GM06990 (cell line): ENCODE measurements around the gene MT1G.
"Not testable (repeated sequence)": the region's sequence is repeated elsewhere in the genome, so short reads cannot be mapped to it uniquely, and the experiment has no call there.

ENCODE experiments used
- DNase-seq: peaks from one replicate; pipeline ENCODE4 v3.0.0-alpha.2; 2011; ENCODE audit not compliant: insufficient read length; ENCODE audit errors: extremely low read depth
- H3K27me3 ChIP-seq: replicated peaks from 2 replicates; pipeline ENCODE4 v1.6.0; 2011; ENCODE audit warnings: low read length; ENCODE audit not compliant: control insufficient read depth, insufficient read depth
- H3K36me3 ChIP-seq: 2 replicates; pipeline ENCODE4 v1.5.1; 2011; ENCODE audit warnings: low read length; ENCODE audit not compliant: control insufficient read depth, insufficient read depth
- H3K4me3 ChIP-seq: replicated peaks from 2 replicates; pipeline ENCODE4 v1.5.1; 2011; ENCODE audit warnings: low read depth, mild to moderate bottlenecking, control low read depth, low read length
- TF ChIP-seq, protein P1 (sequence below): IDR thresholded peaks from 2 replicates; pipeline ENCODE4 v1.5.1; 2011; ENCODE audit warnings: low read length, control low read depth, mild to moderate bottlenecking, inconsistent platforms; ENCODE audit not compliant: insufficient read depth, poor library complexity, severe bottlenecking

Gene MT1G

DNA sequence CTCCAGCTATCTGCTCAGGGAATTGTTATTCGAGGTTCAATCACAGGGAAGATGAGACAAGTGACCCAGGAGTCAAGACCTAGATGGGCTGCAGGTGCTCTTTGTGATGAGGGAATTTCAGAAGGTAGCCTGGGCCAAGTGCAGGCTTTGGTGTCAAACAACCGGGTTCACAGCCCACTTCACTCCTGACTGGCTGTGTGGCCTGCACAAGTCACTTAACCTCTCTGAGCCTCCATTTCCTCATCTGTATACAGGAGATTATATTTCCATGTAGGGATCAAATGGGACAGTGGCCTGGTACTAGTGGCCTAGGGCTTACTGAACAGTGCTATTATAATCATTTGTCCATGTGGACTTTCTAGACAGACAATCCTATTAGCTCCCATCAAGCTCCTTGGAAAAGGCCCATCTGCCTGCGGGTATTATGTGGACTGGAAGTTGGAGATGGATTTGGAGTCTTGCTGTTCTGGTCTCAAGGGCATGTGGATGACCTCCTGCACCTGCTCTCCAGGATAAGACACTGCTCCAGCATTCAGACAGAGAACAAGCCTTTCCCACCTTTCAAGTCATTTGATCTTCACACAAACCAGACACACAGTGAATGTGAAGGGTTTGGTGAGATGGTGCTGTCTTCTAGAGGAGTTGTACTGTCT lies 11.3 kb upstream of the MT1G start:
- TF ChIP-seq, protein P1, sequence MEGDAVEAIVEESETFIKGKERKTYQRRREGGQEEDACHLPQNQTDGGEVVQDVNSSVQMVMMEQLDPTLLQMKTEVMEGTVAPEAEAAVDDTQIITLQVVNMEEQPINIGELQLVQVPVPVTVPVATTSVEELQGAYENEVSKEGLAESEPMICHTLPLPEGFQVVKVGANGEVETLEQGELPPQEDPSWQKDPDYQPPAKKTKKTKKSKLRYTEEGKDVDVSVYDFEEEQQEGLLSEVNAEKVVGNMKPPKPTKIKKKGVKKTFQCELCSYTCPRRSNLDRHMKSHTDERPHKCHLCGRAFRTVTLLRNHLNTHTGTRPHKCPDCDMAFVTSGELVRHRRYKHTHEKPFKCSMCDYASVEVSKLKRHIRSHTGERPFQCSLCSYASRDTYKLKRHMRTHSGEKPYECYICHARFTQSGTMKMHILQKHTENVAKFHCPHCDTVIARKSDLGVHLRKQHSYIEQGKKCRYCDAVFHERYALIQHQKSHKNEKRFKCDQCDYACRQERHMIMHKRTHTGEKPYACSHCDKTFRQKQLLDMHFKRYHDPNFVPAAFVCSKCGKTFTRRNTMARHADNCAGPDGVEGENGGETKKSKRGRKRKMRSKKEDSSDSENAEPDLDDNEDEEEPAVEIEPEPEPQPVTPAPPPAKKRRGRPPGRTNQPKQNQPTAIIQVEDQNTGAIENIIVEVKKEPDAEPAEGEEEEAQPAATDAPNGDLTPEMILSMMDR = no peak
- Histone ChIP-seq H3K4me3 (no peak overlapping the region), H3K27me3 (no peaks in the 10 kb centered on the region), H3K36me3 (no peaks in the 10 kb centered on the region)
- no peak for DNase-seq

DNA sequence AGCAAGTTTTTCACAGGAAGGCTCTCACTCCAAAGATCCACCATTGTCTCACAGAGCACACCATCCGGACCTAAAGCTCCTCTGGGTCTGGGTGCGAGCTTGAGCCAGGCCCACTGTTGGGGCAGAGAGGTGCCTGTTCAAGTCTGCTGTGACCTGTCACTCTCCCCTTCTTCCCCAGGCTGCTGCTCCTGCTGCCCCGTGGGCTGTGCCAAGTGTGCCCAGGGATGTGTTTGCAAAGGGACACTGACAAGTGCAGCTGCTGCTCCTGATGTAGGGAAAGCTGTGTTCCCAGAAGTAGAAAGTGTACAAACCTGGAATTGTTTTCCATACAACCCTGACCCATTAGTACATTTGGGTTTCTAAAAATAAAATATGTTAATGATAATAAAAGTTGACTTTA lies 9.6 kb upstream of the MT1G start:
- Histone ChIP-seq H3K27me3 (no peaks in the 10 kb centered on the region; the same call in 1 of the 2 replicates), H3K36me3 (no peaks in the 10 kb centered on the region), H3K4me3 (no peak overlapping the region)
- TF ChIP-seq, protein P1 = no peak
- DNase-seq = no peak

DNA sequence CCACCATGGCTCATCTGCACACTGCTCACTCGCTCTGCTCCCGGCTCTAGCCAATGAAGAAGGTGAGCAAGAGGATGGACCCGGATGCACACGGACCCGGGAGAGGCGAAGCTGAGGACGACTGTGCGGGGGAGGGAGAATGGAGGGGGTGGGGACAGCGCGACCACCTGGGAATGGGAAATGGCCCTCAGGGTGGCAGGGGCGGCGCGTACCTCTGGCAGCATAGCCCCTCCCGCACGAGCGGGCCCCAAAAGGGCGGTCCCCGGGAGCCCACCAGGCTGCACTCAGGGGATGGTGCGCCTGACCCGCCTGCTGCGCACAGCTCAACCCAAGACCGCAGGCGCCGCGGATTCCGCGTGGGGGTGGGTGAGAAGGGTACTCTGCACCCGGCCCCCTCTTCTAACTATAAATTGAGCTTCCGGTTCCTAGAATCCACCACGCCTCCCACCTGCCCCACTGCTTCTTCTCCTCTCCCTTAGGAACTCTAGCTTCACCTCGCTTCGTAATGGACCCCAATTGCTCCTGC lies 7.9 kb upstream of the MT1G start:
- TF ChIP-seq, protein P1 = no peak
- Histone ChIP-seq H3K4me3 (peak overlapping the region; percentile 19; the same call in 1 of the 2 replicates), H3K36me3 (no peaks in the 10 kb centered on the region), H3K27me3 (no peaks in the 10 kb centered on the region; the same call in none of the 2 replicates)
- DNase-seq = no peak

GRCh38 chr16:56674570-56674969 lies 6.7 kb upstream of the MT1G start:
- not testable (repeated sequence) for H3K36me3 ChIP-seq, DNase-seq, H3K4me3 ChIP-seq, H3K27me3 ChIP-seq

GRCh38 chr16:56673921-56674320 lies 6.1 kb upstream of the MT1G start:
- TF ChIP-seq, protein P1 = peak; percentile 62
- peaks cover 4% of the 10 kb centered on the region for H3K27me3 ChIP-seq
- H3K4me3 ChIP-seq = no peak overlapping the region
- DNase-seq = no peak
- H3K36me3 ChIP-seq = no peaks in the 10 kb centered on the region

DNA sequence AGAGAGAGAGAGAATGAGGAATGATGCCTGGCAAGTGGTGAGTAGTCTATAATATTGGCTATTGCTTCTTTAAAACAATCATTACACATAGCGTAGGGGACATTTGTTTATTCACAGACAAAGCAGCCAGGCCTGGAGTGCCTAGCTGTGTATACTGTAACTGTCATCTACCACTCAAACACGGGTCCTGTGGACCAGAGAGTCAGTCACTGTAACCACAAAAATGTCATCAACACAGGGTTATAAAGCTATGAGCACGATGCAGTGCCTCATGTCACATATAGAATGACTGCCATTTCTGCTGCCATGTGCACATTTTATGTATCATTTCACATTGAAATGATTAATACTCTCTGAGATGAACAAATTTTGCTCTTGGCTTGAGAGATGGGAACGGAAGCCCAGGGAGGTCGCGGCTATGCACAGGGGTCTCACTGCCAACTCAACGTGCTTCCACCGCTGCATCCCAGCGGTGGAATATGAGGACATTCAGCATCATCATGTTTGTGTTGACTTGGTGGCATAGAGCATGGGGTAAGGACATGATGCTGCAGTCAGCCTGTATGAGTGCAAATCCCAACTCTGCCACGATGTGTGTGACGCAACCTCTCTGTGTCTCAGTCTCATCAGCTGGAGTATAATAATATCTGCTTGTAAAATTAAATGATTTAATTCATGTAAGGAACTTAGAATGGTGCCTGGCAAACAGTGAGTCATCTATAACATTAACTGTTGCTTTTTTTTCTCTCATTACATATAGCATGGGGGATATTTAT lies 5.1 kb upstream of the MT1G start:
- no peak overlapping the region for H3K4me3 ChIP-seq
- no peak for DNase-seq
- H3K36me3 ChIP-seq = no peaks in the 10 kb centered on the region
- TF ChIP-seq, protein P1 = no peak
- H3K27me3 ChIP-seq = peaks cover 7% of the 10 kb centered on the region

GRCh38 chr16:56672171-56672570 lies 4.3 kb upstream of the MT1G start:
- H3K36me3 ChIP-seq, DNase-seq, H3K27me3 ChIP-seq, H3K4me3 ChIP-seq: not testable (repeated sequence)

DNA sequence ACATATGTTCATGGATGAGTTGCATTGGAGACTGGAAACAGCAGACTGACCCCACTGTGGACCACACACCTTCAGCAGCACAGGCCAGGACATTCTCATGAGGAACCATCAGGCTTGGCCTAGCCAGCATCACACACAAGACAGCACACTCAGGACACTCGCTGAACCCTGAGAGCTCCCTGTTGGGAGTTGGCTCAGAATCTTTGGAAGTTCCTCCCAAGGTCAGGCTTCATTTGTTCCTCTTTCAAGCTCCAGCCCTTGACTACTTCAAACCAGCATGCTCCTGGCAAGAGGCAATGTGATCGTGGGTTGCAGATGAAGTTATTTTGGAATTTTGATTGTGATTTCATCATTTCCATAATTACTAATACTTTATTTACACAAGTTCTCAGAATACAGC lies 3.8 kb upstream of the MT1G start:
- not testable (repeated sequence) for H3K36me3 ChIP-seq, H3K4me3 ChIP-seq, DNase-seq, H3K27me3 ChIP-seq
